Measurements from ENCODE around the gene TMEM134.

GRCh38 chr11:67491276-67492068 is 22.4 kb upstream of the TMEM134 start:
- TF ChIP-seq ATF7 (IDR thresholded peaks at IDR 0.05), result no peak
- no peak for TF ChIP-seq ZNF282 (CRISPR knock-in tag; IDR thresholded peaks at IDR 0.05)
- no peak for TF ChIP-seq CHD2 (IDR thresholded peaks at IDR 0.05; ENCODE audit: low read depth, low read length)
- TF ChIP-seq GATAD2B (IDR thresholded peaks at IDR 0.05; ENCODE audit: borderline replicate concordance), result no peak
- no peak for TF ChIP-seq SMC3 (conservative IDR thresholded peaks at IDR 0.05; ENCODE audit: insufficient read depth, low read depth, low read length)
- TF ChIP-seq TRIM24 (IDR thresholded peaks at IDR 0.05), result no peak

All from K562 (cell line).